KBM-7 (cell line): Measurements from ENCODE around the gene DEFB125.

Source experiments
- DNase-seq: peaks from one replicate; pipeline ENCODE4 v3.0.0-alpha.2; 2015
- in situ Hi-C: fragments of 300-500 bp; cut with MboI; formaldehyde crosslinking; loops from 2 replicates; pipeline ENCODE4 v1.14.3; 2020; ENCODE audit warnings: low sequenced_read_pairs, low pct_unique_long_range_greater_than_20kb, mixed read lengths

Gene DEFB125

DNA sequence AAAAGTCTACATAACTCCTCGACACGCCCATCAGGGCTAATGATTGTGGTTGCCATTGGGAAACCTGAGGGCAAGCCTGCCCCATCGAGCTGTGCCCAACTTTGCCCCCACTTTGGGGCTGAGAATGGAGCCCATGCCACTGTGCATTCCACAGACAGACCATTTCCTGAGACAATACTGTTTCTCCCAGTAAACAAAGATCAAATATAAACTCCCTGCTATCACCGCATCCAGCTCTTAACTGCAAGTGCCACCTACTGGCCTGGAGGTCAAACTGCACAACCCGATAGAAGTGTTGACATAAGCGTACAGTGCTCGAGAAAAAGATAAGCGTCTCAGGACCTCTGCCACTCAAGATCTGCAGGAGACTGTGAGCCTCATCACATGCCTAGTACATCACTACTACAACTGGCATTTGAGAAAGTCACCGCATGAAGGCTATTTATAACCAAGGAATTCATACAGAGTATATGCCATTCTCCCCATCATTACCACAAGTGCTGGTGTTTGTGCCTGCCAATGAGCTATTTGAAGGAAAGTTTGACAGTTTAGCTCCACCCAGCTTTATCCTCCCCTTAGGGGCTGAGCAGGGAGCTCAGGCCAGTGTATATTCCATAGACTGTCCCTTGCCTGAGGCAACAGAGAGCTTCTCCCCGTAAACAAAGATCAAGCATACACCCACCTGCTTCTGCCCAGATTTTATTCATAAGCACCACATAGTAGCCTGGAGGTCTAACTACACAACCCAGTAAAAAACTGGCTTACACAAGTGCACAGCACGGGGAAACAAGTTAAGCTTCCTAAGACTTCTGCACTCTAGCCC is 50.4 kb downstream of the DEFB125 start:
- peak; percentile 35 for DNase-seq
- in situ Hi-C loops, result no loop called here

DNA sequence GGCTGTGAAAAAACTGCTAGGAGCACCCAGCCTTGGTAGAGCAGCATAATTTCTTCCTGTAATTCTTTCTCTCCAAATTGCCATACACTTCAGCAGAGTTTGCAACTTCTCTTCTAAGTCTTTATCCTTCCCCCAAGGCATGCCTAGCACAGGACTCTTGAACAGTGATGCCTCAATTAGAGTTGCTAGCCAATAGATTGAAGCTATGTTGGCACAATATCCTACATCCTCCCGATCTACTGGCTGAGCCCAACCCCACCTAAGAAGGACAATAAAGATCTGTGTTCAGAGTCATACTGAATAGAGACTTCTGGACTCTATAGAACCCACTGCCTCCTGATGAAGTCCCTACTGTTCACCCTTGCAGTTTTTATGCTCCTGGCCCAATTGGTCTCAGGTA is 54.8 kb downstream of the DEFB125 start, which contains the start of gene DEFB126:
Gene DEFB126, plus strand, starts transcription at position 301 of the 400 bp plus-strand sequence. Its CDS starts 39 bp downstream, at position 340.
- in situ Hi-C loops, result no loop called here
- DNase-seq, result no peak

DNA sequence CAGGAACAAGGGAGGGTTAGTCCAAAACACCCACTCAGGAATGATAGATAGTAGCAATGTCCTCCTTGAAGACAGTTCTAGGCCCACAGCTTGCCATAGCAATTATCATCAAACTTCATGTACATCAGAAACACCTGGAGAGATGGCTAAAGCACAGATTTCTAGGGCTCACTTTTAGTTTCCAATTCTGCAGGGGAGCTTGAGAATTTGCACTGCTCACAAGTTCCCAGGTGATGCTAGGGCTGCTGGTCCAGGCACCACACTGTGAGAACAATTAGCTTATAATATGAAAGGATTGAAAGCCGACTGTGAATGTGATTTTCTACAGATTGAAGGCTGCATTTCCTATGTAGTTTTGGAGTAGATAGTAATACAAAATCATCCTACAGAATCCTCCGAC is 58.4 kb downstream of the DEFB125 start:
- no peak for DNase-seq
- in situ Hi-C loops, result no loop called here
